Immature natural killer cell (primary cell): ENCODE data around the gene LHFPL2. TPM values are rescaled to one million over a fixed set of nuclear protein-coding genes. Genes with fewer than 3 reads are reported as not detected.

ENCODE experiments used
- DNase-seq, 3 donors: peaks; one replicate each; pipeline ENCODE4 v3.0.0; 2022; ENCODE audit warnings: mixed read lengths in 1 of 3
- H3K27ac Mint-ChIP-seq, 6 donors: one replicate each; pipeline ENCODE4 v1.8.0; 2020; ENCODE audit warnings: mixed read lengths in 6 of 6, mild to moderate bottlenecking in 5 of 6, inconsistent platforms in 4 of 6, moderate library complexity in 3 of 6
- H3K27me3 Mint-ChIP-seq, 3 donors: one replicate each; pipeline ENCODE4 v1.8.0; 2020 to 2021; ENCODE audit warnings: low read depth in 3 of 3, mild to moderate bottlenecking in 3 of 3, mixed read lengths in 3 of 3, moderate library complexity in 3 of 3, inconsistent platforms in 1 of 3
- H3K36me3 Mint-ChIP-seq, 3 donors: one replicate each; pipeline ENCODE4 v1.8.0; 2020; ENCODE audit warnings: mixed read lengths in 3 of 3, inconsistent platforms in 2 of 3, mild to moderate bottlenecking in 2 of 3
- H3K4me1 Mint-ChIP-seq, 2 donors: one replicate each; pipeline ENCODE4 v1.8.0; 2020; ENCODE audit warnings: inconsistent platforms in 2 of 2, mild to moderate bottlenecking in 2 of 2, mixed read lengths in 2 of 2, moderate library complexity in 1 of 2
- H3K4me3 Mint-ChIP-seq, 5 donors: one replicate each; pipeline ENCODE4 v1.8.0; 2020; ENCODE audit warnings: mild to moderate bottlenecking in 5 of 5, mixed read lengths in 5 of 5, inconsistent platforms in 3 of 5, moderate library complexity in 3 of 5
- H3K9me3 Mint-ChIP-seq, 6 donors: one replicate each; pipeline ENCODE4 v1.8.0; 2020; ENCODE audit warnings: mild to moderate bottlenecking in 6 of 6, mixed read lengths in 6 of 6, inconsistent platforms in 4 of 6, moderate library complexity in 3 of 6
- polyA plus RNA-seq, 3 donors: library from polyadenylated mRNA; unstranded; fragments of 300-500 nt; fragmentation: Illumina TruSeq; gene quantifications; one replicate each; pipeline ENCODE4 v1.2.3, GENCODE V29; 2021

LHFPL2 gene
- polyA plus RNA-seq, 3 donors from 2014 or later, result 0.09 to 0.49 TPM; not detected in 1

- no peak overlapping the region for H3K4me3 Mint-ChIP-seq
- peaks cover 0 to 2% (median 0%) of the 10 kb centered on the region in 6 donors for H3K9me3 Mint-ChIP-seq
- H3K4me1 Mint-ChIP-seq, result no peaks in the 10 kb centered on the region
- DNase-seq, result no peak
- H3K36me3 Mint-ChIP-seq, result peaks cover 0 to 4% (median 0%) of the 10 kb centered on the region in 3 donors
- no peak overlapping the region for H3K27ac Mint-ChIP-seq
- H3K27me3 Mint-ChIP-seq, result peaks cover 0 to 7% (median 1%) of the 10 kb centered on the region in 3 donors
Measured at GRCh38 chr5:78600687-78601414, 47.7 kb downstream of the LHFPL2 start.

- no peak overlapping the region for H3K27ac Mint-ChIP-seq
- peaks cover 0 to 4% (median 0%) of the 10 kb centered on the region in 3 donors for H3K36me3 Mint-ChIP-seq
- H3K4me3 Mint-ChIP-seq, result no peak overlapping the region
- H3K4me1 Mint-ChIP-seq, result no peaks in the 10 kb centered on the region
- peaks cover 0 to 7% (median 1%) of the 10 kb centered on the region in 3 donors for H3K27me3 Mint-ChIP-seq
- no peaks in the 10 kb centered on the region for H3K9me3 Mint-ChIP-seq
- no peak for DNase-seq
Measured at GRCh38 chr5:78598973-78599372, 49.6 kb downstream of the LHFPL2 start.

- DNase-seq, result no peak
- no peak overlapping the region for H3K27ac Mint-ChIP-seq
- H3K27me3 Mint-ChIP-seq, result peaks cover 1 to 7% (median 2%) of the 10 kb centered on the region in 3 donors
- no peaks in the 10 kb centered on the region for H3K4me1 Mint-ChIP-seq
- H3K4me3 Mint-ChIP-seq, result no peak overlapping the region
- no peaks in the 10 kb centered on the region for H3K9me3 Mint-ChIP-seq
- peaks cover 0 to 4% (median 0%) of the 10 kb centered on the region in 3 donors for H3K36me3 Mint-ChIP-seq
Measured at GRCh38 chr5:78597974-78598371, 50.6 kb downstream of the LHFPL2 start.

GRCh38 chr5:78597068-78597973 lies 51.3 kb downstream of the LHFPL2 start:
- no peaks in the 10 kb centered on the region for H3K9me3 Mint-ChIP-seq
- H3K27me3 Mint-ChIP-seq, result peaks cover 1 to 4% (median 2%) of the 10 kb centered on the region in 3 donors
- no peak overlapping the region for H3K4me3 Mint-ChIP-seq
- no peak for DNase-seq
- H3K4me1 Mint-ChIP-seq, result no peaks in the 10 kb centered on the region
- peaks cover 0 to 4% (median 0%) of the 10 kb centered on the region in 3 donors for H3K36me3 Mint-ChIP-seq
- no peak overlapping the region for H3K27ac Mint-ChIP-seq

- Mint-ChIP-seq H3K27me3 (peaks cover 0 to 2% (median 1%) of the 10 kb centered on the region in 3 donors), H3K4me1 (no peaks in the 10 kb centered on the region), H3K9me3 (no peaks in the 10 kb centered on the region), H3K4me3 (no peak overlapping the region), H3K36me3 (no peaks in the 10 kb centered on the region), H3K27ac (no peak overlapping the region)
- no peak for DNase-seq
Measured at GRCh38 chr5:78595458-78595921, 53.1 kb downstream of the LHFPL2 start.

- no peak for DNase-seq
- H3K27me3 Mint-ChIP-seq, result peaks cover 0 to 2% (median 1%) of the 10 kb centered on the region in 3 donors
- H3K4me3 Mint-ChIP-seq, result no peak overlapping the region
- H3K36me3 Mint-ChIP-seq, result no peaks in the 10 kb centered on the region
- no peaks in the 10 kb centered on the region for H3K4me1 Mint-ChIP-seq
- no peak overlapping the region for H3K27ac Mint-ChIP-seq
- H3K9me3 Mint-ChIP-seq, result no peaks in the 10 kb centered on the region
Measured at GRCh38 chr5:78594610-78595457, 53.7 kb downstream of the LHFPL2 start.

GRCh38 chr5:78594021-78594420 lies 54.6 kb downstream of the LHFPL2 start:
- Mint-ChIP-seq H3K9me3 (no peaks in the 10 kb centered on the region), H3K4me3 (no peak overlapping the region), H3K4me1 (no peaks in the 10 kb centered on the region), H3K27ac (no peak overlapping the region), H3K36me3 (no peaks in the 10 kb centered on the region), H3K27me3 (peaks cover 0 to 2% (median 1%) of the 10 kb centered on the region in 3 donors)
- DNase-seq, result no peak

GRCh38 chr5:78593465-78593864 lies 55.1 kb downstream of the LHFPL2 start:
- Mint-ChIP-seq H3K4me1 (no peaks in the 10 kb centered on the region), H3K36me3 (no peaks in the 10 kb centered on the region), H3K27ac (no peak overlapping the region), H3K4me3 (no peak overlapping the region), H3K27me3 (peaks cover 0 to 2% (median 1%) of the 10 kb centered on the region in 3 donors), H3K9me3 (no peaks in the 10 kb centered on the region)
- DNase-seq, result no peak

GRCh38 chr5:78592735-78593386 lies 55.7 kb downstream of the LHFPL2 start:
- no peaks in the 10 kb centered on the region for H3K36me3 Mint-ChIP-seq
- no peak overlapping the region for H3K27ac Mint-ChIP-seq
- H3K4me3 Mint-ChIP-seq, result no peak overlapping the region
- H3K4me1 Mint-ChIP-seq, result no peaks in the 10 kb centered on the region
- no peaks in the 10 kb centered on the region for H3K9me3 Mint-ChIP-seq
- DNase-seq, result no peak
- peaks cover 0 to 2% (median 1%) of the 10 kb centered on the region in 3 donors for H3K27me3 Mint-ChIP-seq

GRCh38 chr5:78591972-78592700 lies 56.4 kb downstream of the LHFPL2 start:
- H3K4me1 Mint-ChIP-seq, result no peaks in the 10 kb centered on the region
- no peak for DNase-seq
- H3K27me3 Mint-ChIP-seq, result peaks cover 0 to 2% (median 1%) of the 10 kb centered on the region in 3 donors
- H3K27ac Mint-ChIP-seq, result no peak overlapping the region
- H3K4me3 Mint-ChIP-seq, result no peak overlapping the region
- H3K9me3 Mint-ChIP-seq, result no peaks in the 10 kb centered on the region
- no peaks in the 10 kb centered on the region for H3K36me3 Mint-ChIP-seq

GRCh38 chr5:78591138-78591612 lies 57.4 kb downstream of the LHFPL2 start:
- H3K4me1 Mint-ChIP-seq, result no peaks in the 10 kb centered on the region
- no peak overlapping the region for H3K27ac Mint-ChIP-seq
- no peak overlapping the region for H3K4me3 Mint-ChIP-seq

GRCh38 chr5:78589923-78590322 lies 58.6 kb downstream of the LHFPL2 start:
- H3K4me3 Mint-ChIP-seq, result no peak overlapping the region
- no peak for DNase-seq
- H3K36me3 Mint-ChIP-seq, result peaks cover 0 to 3% (median 0%) of the 10 kb centered on the region in 3 donors
- H3K9me3 Mint-ChIP-seq, result peaks cover 0 to 4% (median 1%) of the 10 kb centered on the region in 6 donors
- H3K27ac Mint-ChIP-seq, result no peak overlapping the region
- peaks cover 0 to 4% (median 0%) of the 10 kb centered on the region in 3 donors for H3K27me3 Mint-ChIP-seq
- H3K4me1 Mint-ChIP-seq, result no peaks in the 10 kb centered on the region

More at GRCh38 chr5:78591138-78591612, 57.4 kb downstream of the LHFPL2 start:
- no peaks in the 10 kb centered on the region for H3K36me3 Mint-ChIP-seq
- H3K27me3 Mint-ChIP-seq, result peaks cover 0 to 2% (median 0%) of the 10 kb centered on the region in 3 donors
- peaks cover 0 to 2% (median 0%) of the 10 kb centered on the region in 6 donors for H3K9me3 Mint-ChIP-seq
- DNase-seq, result no peak
